GM12878 (cell line): ENCODE results near the gene FSTL4. TPM values are rescaled to one million over a fixed set of nuclear protein-coding genes. Genes with fewer than 3 reads are reported as not detected.

Source experiments
- ATAC-seq: fragments of 200-7000 bp; cut with Tn5 transposase; 3 replicates; pipeline ENCODE4 v1.9.1; 2020; ENCODE audit warnings: mild to moderate bottlenecking, moderate library complexity
- BruUV-seq: library from RNA; stranded (reverse); fragments of 400-500 nt; replicated peaks from 2 replicates; lab custom pipeline; 2021; lab: Mats Ljungman, UMichigan
- CTCF ChIA-PET: fragments of 300-600 bp; sonication (Branson Sonifier 250); formaldehyde crosslinking; extraction: SDS; loops from one replicate; lab custom pipeline; 2021; ENCODE audit warnings: inconsistent platforms; lab: Yijun Ruan, JAX
- POLR2A ChIA-PET: fragments of 350-600 bp; formaldehyde crosslinking; extraction: SDS; loops from one replicate; lab custom pipeline; 2021; ENCODE audit warnings: inconsistent platforms; lab: Charles Lee
- RAD21 ChIA-PET: fragments of 300-600 bp; sonication (Branson Sonifier 250); formaldehyde crosslinking; loops from one replicate; lab custom pipeline; 2023; ENCODE audit warnings: antibody characterized with exemption; ENCODE audit not compliant: unreplicated experiment; lab: Charles Lee
- SMC1A ChIA-PET: fragments of 300-600 bp; sonication (Branson Sonifier 250); formaldehyde crosslinking; loops from one replicate; lab custom pipeline; 2023; ENCODE audit not compliant: unreplicated experiment, uncharacterized antibody; lab: Charles Lee
- DNase-seq: peaks from one replicate; pipeline ENCODE4 v3.0.0-alpha.2; 2011; ENCODE audit warnings: low read depth, low spot score
- FAIRE-seq: peaks from 3 replicates; lab custom pipeline; 2011; peaks lifted over from hg19 to GRCh38; lab: Jason Lieb, UNC
- H2AFZ ChIP-seq: 2 replicates; pipeline ENCODE4 v1.6.0; 2011; ENCODE audit warnings: low read depth, low read length, control low read depth; ENCODE audit not compliant: control insufficient read depth
- H3K27ac ChIP-seq: 2 replicates; pipeline ENCODE4 v1.5.1; 2011; ENCODE audit warnings: control low read depth; ENCODE audit not compliant: control insufficient read depth, insufficient read depth
- H3K27me3 ChIP-seq, 2 experiments: replicated peaks in 1 of 2; 2 replicates each; pipeline versions ENCODE4 v1.6.0 to v1.6.1; 2011; ENCODE audit warnings: low read length in 1 of 2; ENCODE audit not compliant: control insufficient read depth in 2 of 2, insufficient read depth in 2 of 2
- H3K36me3 ChIP-seq, 2 experiments: 2 replicates each; pipeline ENCODE4 v1.5.1; 2011; ENCODE audit warnings: low read length in 1 of 2; ENCODE audit not compliant: control insufficient read depth in 2 of 2, insufficient read depth in 2 of 2
- H3K4me1 ChIP-seq: 2 replicates; pipeline ENCODE4 v1.6.1; 2011; ENCODE audit warnings: mild to moderate bottlenecking, low read length, moderate library complexity, mixed read lengths; ENCODE audit not compliant: control insufficient read depth, insufficient read depth
- H3K4me2 ChIP-seq: 2 replicates; pipeline ENCODE4 v1.6.0; 2011; ENCODE audit warnings: control low read depth; ENCODE audit not compliant: control insufficient read depth, insufficient read depth
- H3K4me3 ChIP-seq: fragments of 200-600 bp; sonication (generic); 2 replicates; pipeline ENCODE4 v1.5.1; 2016
- H3K79me2 ChIP-seq: 2 replicates; pipeline ENCODE4 v1.6.0; 2011; ENCODE audit warnings: low read length; ENCODE audit not compliant: control insufficient read depth, insufficient read depth
- H3K9ac ChIP-seq: 2 replicates; pipeline ENCODE4 v1.8.0; 2011; ENCODE audit warnings: low read length, control low read depth, mixed read lengths; ENCODE audit not compliant: control insufficient read depth, insufficient read depth
- H3K9me3 ChIP-seq: replicated peaks from 3 replicates; pipeline ENCODE4 v1.5.1; 2011; ENCODE audit warnings: mild to moderate bottlenecking, low read length; ENCODE audit not compliant: control insufficient read depth, insufficient read depth
- H4K20me1 ChIP-seq: 2 replicates; pipeline ENCODE4 v1.6.0; 2011; ENCODE audit not compliant: control insufficient read depth, insufficient read depth
- ATF7 ChIP-seq: fragments of 450-650 bp; IDR thresholded peaks from 2 replicates; pipeline ENCODE4 v1.6.1; 2016; ENCODE audit warnings: low read depth, mild to moderate bottlenecking
- BACH1 ChIP-seq: fragments of 450-650 bp; IDR thresholded peaks from 2 replicates; pipeline ENCODE4 v1.6.1; 2017; ENCODE audit warnings: mild to moderate bottlenecking, borderline replicate concordance
- CEBPB ChIP-seq, 2 experiments: fragments of 150-350 bp in 1 of 2; IDR thresholded peaks; 2 replicates each; pipeline ENCODE4 v1.6.1; 2012 to 2014; ENCODE audit warnings: low read depth in 2 of 2, low read length in 2 of 2, borderline replicate concordance in 1 of 2, inconsistent platforms in 1 of 2
- CHD1 ChIP-seq: IDR thresholded peaks from 2 replicates; pipeline ENCODE4 v1.6.1; 2012; ENCODE audit warnings: low read depth, low read length, improper control_type of control experiment
- CREB1 ChIP-seq: IDR thresholded peaks from 2 replicates; pipeline ENCODE4 v1.6.1; 2012; ENCODE audit warnings: low read depth, mild to moderate bottlenecking, inconsistent platforms
- ETV6 ChIP-seq, 2 experiments: fragments of 450-650 bp in 1 of 2; IDR thresholded peaks in 1 of 2; conservative IDR thresholded peaks in 1 of 2; 2 replicates each; pipeline ENCODE4 v1.6.1; 2014; ENCODE audit warnings: antibody characterized with exemption in 1 of 2, borderline replicate concordance in 1 of 2, low read depth in 1 of 2, mild to moderate bottlenecking in 1 of 2, moderate library complexity in 1 of 2
- KDM1A ChIP-seq: fragments of 200-600 bp; sonication (generic); IDR thresholded peaks from 2 replicates; pipeline ENCODE4 v1.6.1; 2016; ENCODE audit warnings: borderline replicate concordance
- MEF2B ChIP-seq: fragments of 450-650 bp; IDR thresholded peaks from 2 replicates; pipeline ENCODE4 v1.6.1; 2018; ENCODE audit warnings: mild to moderate bottlenecking, moderate library complexity; ENCODE audit not compliant: partially characterized antibody, poor library complexity, severe bottlenecking
- MXI1 ChIP-seq: fragments of 150-350 bp; IDR thresholded peaks from 2 replicates; pipeline ENCODE4 v1.6.1; 2011; ENCODE audit warnings: low read depth, mild to moderate bottlenecking, inconsistent platforms, low read length, improper control_type of control experiment
- NFYA ChIP-seq: IDR thresholded peaks from 2 replicates; pipeline ENCODE4 v1.6.1; 2011; ENCODE audit warnings: low read depth, mild to moderate bottlenecking, low read length, improper control_type of control experiment, borderline replicate concordance
- RAD21 ChIP-seq: IDR thresholded peaks from 2 replicates; pipeline ENCODE4 v1.6.1; 2011; ENCODE audit warnings: mild to moderate bottlenecking, low read depth, low read length, moderate library complexity; ENCODE audit not compliant: insufficient read depth
- SMAD1 ChIP-seq: fragments of 450-650 bp; IDR thresholded peaks from 2 replicates; pipeline ENCODE4 v1.6.1; 2018; ENCODE audit warnings: mild to moderate bottlenecking, low read depth; ENCODE audit not compliant: partially characterized antibody
- WGBS: methylation state at CpG from one replicate; pipeline ENCODE4 v1.1.6; 2016; ENCODE audit warnings: low lambda C conversion rate; ENCODE audit not compliant: insufficient replicate concordance, insufficient coverage; ENCODE audit errors: missing lambda C conversion rate; 5-methylcytosine and 5-hydroxymethylcytosine counted together
- in situ Hi-C: fragments of 300-500 bp; cut with MboI; formaldehyde crosslinking; loops from 9 replicates; pipeline ENCODE4 v1.14.3; 2018; ENCODE audit warnings: mixed read lengths
- intact Hi-C: fragments of 100-400 bp; cut with micrococcal nuclease; formaldehyde crosslinking; loops from one replicate; pipeline ENCODE4 v1.14.2; 2022; ENCODE audit not compliant: unreplicated experiment
- polyA plus RNA-seq, 11 experiments: library from polyadenylated mRNA; depleted of rRNA in 4 of 11; unstranded in 6 of 11; stranded (reverse) in 5 of 11; fragments of >200 nt; fragmentation: Nextera tagmentation in 4 of 11; fragmentation: Illumina TruSeq in 1 of 11; extraction: Ambion mirVana in 4 of 11; extraction: Trizol in 1 of 11; gene quantifications; 1 replicate in 1 of 11; 2 replicates in 10 of 11; pipeline versions ENCODE4 v1.2.1 to v1.2.3, GENCODE V29; 2011 to 2016; ENCODE audit warnings: inconsistent platforms in 2 of 11, missing spikeins in 2 of 11, low read depth in 1 of 11
- total RNA-seq, 4 experiments: library from RNA; depleted of rRNA in 3 of 4; stranded (reverse); fragments of >200 nt in 3 of 4; fragmentation: Illumina TruSeq in 1 of 4; extraction: Trizol in 1 of 4; gene quantifications; 2 replicates each; pipeline versions ENCODE4 v1.2.1 to v1.2.3, GENCODE V29; 2013 to 2021
- TF ChIP-seq, protein P1 (sequence below): fragments of 450-650 bp; IDR thresholded peaks from 2 replicates; pipeline ENCODE4 v1.6.1; 2017; ENCODE audit warnings: mild to moderate bottlenecking, low read depth, inconsistent platforms; ENCODE audit not compliant: poor library complexity, severe bottlenecking
- TF ChIP-seq, protein P2 (sequence below): IDR thresholded peaks from 2 replicates; pipeline ENCODE4 v1.6.1; 2012; ENCODE audit warnings: low read depth, low read length, improper control_type of control experiment
- TF ChIP-seq, protein P3 (sequence below): fragments of 450-650 bp; IDR thresholded peaks from 2 replicates; pipeline ENCODE4 v1.6.1; 2017; ENCODE audit warnings: low read depth, mild to moderate bottlenecking, moderate library complexity
- TF ChIP-seq, protein P4 (sequence below): IDR thresholded peaks from 2 replicates; pipeline ENCODE4 v1.6.1; 2011; ENCODE audit warnings: low read depth, mild to moderate bottlenecking, low read length, moderate library complexity, borderline replicate concordance; ENCODE audit errors: extremely low read depth
- TF ChIP-seq, protein P5 (sequence below): fragments of 450-650 bp; IDR thresholded peaks from 2 replicates; pipeline ENCODE4 v1.6.1; 2014; ENCODE audit warnings: mild to moderate bottlenecking

The FSTL4 gene
- total and polyA plus RNA-seq, 10 of the 15 experiments (the other 5 are each of a cell fraction or from before 2014, with no cell fraction given) = 0.01 to 0.79 (median 0.21) TPM; not detected in 6

DNA sequence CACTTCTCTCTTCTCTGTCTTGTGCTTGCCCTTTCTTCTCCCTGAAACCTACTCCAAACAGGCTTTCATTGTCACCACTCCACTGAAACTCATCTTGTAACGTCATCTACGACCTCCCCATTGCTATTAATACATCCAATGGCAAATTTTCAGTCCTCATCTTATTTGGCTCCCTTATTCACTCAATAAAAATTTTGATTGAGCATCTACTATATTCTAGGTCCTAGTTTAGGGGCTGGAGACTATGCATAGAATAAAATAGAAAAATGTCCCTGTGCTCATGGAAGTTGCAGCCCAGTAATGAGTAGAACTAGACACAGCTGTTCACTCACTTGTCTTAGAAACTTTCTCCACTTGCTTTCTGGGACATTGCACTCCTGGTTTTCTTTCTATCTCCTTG is 24.9 kb upstream of the FSTL4 start (continued):
- TF ChIP-seq, protein P1, sequence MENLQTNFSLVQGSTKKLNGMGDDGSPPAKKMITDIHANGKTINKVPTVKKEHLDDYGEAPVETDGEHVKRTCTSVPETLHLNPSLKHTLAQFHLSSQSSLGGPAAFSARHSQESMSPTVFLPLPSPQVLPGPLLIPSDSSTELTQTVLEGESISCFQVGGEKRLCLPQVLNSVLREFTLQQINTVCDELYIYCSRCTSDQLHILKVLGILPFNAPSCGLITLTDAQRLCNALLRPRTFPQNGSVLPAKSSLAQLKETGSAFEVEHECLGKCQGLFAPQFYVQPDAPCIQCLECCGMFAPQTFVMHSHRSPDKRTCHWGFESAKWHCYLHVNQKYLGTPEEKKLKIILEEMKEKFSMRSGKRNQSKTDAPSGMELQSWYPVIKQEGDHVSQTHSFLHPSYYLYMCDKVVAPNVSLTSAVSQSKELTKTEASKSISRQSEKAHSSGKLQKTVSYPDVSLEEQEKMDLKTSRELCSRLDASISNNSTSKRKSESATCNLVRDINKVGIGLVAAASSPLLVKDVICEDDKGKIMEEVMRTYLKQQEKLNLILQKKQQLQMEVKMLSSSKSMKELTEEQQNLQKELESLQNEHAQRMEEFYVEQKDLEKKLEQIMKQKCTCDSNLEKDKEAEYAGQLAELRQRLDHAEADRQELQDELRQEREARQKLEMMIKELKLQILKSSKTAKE = no peak
- no peak for TF ChIP-seq RAD21
- no peak for TF ChIP-seq ETV6 (conservative IDR thresholded peaks at IDR 0.05 in 1 of 2, IDR thresholded peaks at IDR 0.05 in 1 of 2; ENCODE audit: borderline replicate concordance in 1 of 2, low read depth in 1 of 2)
- TF ChIP-seq, protein P2, sequence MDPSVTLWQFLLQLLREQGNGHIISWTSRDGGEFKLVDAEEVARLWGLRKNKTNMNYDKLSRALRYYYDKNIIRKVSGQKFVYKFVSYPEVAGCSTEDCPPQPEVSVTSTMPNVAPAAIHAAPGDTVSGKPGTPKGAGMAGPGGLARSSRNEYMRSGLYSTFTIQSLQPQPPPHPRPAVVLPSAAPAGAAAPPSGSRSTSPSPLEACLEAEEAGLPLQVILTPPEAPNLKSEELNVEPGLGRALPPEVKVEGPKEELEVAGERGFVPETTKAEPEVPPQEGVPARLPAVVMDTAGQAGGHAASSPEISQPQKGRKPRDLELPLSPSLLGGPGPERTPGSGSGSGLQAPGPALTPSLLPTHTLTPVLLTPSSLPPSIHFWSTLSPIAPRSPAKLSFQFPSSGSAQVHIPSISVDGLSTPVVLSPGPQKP = no peak
- TF ChIP-seq CREB1 = no peak
- no peak for TF ChIP-seq SMAD1
- no peak for TF ChIP-seq NFYA

DNA sequence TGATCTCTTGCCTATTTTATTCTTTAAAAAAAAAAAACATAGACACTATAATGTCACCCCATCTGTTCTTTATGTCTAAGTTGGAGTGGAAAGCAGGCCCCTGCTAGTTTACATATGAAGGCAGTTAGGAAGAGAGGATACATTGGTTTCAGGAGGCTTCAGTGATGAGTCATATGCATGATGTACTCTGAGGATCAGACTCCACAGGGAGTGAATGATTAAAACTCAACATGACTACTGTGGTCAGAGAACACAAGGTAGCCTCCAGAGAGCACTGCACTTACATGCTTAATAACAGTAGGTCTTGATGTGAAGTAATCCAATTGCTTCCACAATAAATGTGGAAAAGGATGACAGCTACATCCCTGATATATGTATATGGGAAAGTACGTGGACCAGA is 22.7 kb upstream of the FSTL4 start:
- 6% methylated on average over 1 of the region's 1 CpG for WGBS
- Histone ChIP-seq H3K36me3 (no peaks in the 10 kb centered on the region), H3K4me1 (no peaks in the 10 kb centered on the region), H3K4me2 (no peak overlapping the region), H3K79me2 (no peaks in the 10 kb centered on the region), H3K27me3 (peaks cover 0 to 2% of the 10 kb centered on the region in 2 experiments; a peak in 2 of 4 replicates), H3K27ac (no peak overlapping the region), H3K9ac (no peak overlapping the region), H4K20me1 (no peaks in the 10 kb centered on the region), H3K9me3 (no peaks in the 10 kb centered on the region), H3K4me3 (no peak overlapping the region), H2AFZ (no peak overlapping the region)
- ChIA-PET SMC1A (no interaction called here), POLR2A (no interaction called here), CTCF (no interaction called here), RAD21 (no interaction called here)
- intact Hi-C loops = no loop called here
- no peak for DNase-seq
- no peak for FAIRE-seq
- in situ Hi-C loops = no loop called here
- no TSS peak for BruUV-seq
- ATAC-seq = no peak; the same call in 2 of the 3 replicates
- no peak for TF ChIP-seq CEBPB (IDR thresholded peaks at IDR 0.05; ENCODE audit: borderline replicate concordance in 1 of 2, low read depth in 2 of 2, low read length in 2 of 2)
- TF ChIP-seq BACH1 = no peak
- TF ChIP-seq MXI1 = no peak
- TF ChIP-seq, protein P3, sequence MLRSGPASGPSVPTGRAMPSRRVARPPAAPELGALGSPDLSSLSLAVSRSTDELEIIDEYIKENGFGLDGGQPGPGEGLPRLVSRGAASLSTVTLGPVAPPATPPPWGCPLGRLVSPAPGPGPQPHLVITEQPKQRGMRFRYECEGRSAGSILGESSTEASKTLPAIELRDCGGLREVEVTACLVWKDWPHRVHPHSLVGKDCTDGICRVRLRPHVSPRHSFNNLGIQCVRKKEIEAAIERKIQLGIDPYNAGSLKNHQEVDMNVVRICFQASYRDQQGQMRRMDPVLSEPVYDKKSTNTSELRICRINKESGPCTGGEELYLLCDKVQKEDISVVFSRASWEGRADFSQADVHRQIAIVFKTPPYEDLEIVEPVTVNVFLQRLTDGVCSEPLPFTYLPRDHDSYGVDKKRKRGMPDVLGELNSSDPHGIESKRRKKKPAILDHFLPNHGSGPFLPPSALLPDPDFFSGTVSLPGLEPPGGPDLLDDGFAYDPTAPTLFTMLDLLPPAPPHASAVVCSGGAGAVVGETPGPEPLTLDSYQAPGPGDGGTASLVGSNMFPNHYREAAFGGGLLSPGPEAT = no peak
- no peak for TF ChIP-seq KDM1A
- TF ChIP-seq ATF7 = no peak
- no peak for TF ChIP-seq MEF2B
- TF ChIP-seq CHD1 = no peak
- TF ChIP-seq, protein P4, sequence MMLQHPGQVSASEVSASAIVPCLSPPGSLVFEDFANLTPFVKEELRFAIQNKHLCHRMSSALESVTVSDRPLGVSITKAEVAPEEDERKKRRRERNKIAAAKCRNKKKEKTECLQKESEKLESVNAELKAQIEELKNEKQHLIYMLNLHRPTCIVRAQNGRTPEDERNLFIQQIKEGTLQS = no peak
- TF ChIP-seq, protein P5, sequence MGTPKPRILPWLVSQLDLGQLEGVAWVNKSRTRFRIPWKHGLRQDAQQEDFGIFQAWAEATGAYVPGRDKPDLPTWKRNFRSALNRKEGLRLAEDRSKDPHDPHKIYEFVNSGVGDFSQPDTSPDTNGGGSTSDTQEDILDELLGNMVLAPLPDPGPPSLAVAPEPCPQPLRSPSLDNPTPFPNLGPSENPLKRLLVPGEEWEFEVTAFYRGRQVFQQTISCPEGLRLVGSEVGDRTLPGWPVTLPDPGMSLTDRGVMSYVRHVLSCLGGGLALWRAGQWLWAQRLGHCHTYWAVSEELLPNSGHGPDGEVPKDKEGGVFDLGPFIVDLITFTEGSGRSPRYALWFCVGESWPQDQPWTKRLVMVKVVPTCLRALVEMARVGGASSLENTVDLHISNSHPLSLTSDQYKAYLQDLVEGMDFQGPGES = no peak
